ENCODE data around the gene BAHD1. TPM values are rescaled to one million over a fixed set of nuclear protein-coding genes. Genes with fewer than 3 reads are reported as not detected.

The BAHD1 gene
- total RNA-seq, 1 experiment from 2014 or later = 49.1 TPM

GRCh38 chr15:40444736-40445135 lies 4.0 kb downstream of the BAHD1 start:
- DNase-seq (ENCODE audit: low spot score) = no peak
- Mint-ChIP-seq H3K27me3 (ENCODE audit: low read depth) (no peaks in the 10 kb centered on the region), H3K36me3 (peaks cover 5% of the 10 kb centered on the region; the same call in 1 of the 2 replicates), H3K4me3 (peak overlapping the region; percentile 35; the same call in 1 of the 2 replicates), H3K9me3 (no peaks in the 10 kb centered on the region), H3K27ac (peak overlapping the region; percentile 30; the same call in 1 of the 2 replicates), H3K4me1 (peaks cover 54% of the 10 kb centered on the region)
- ATAC-seq = no peak
- no peak for TF ChIP-seq ZNF121 (CRISPR knock-in tag; IDR thresholded peaks at IDR 0.05)
- no peak for TF ChIP-seq AFF4 (CRISPR knock-in tag; IDR thresholded peaks at IDR 0.05; ENCODE audit: borderline replicate concordance)
- no peak for TF ChIP-seq PREB (CRISPR knock-in tag; IDR thresholded peaks at IDR 0.05; ENCODE audit: borderline replicate concordance)
- no peak for TF ChIP-seq ERG (CRISPR knock-in tag; IDR thresholded peaks at IDR 0.05)
- no peak for TF ChIP-seq ZNF396 (CRISPR knock-in tag; IDR thresholded peaks at IDR 0.05; ENCODE audit: borderline replicate concordance)
- no peak for TF ChIP-seq ZNF219 (CRISPR knock-in tag; IDR thresholded peaks at IDR 0.05; ENCODE audit: borderline replicate concordance)
- TF ChIP-seq FOXJ3 (CRISPR knock-in tag; IDR thresholded peaks at IDR 0.05; ENCODE audit: borderline replicate concordance) = no peak
- TF ChIP-seq GRHL2 (CRISPR knock-in tag; IDR thresholded peaks at IDR 0.05; ENCODE audit: insufficient replicate concordance, severe bottlenecking) = no peak
- no peak for TF ChIP-seq MYBL2 (CRISPR knock-in tag; IDR thresholded peaks at IDR 0.05)
- TF ChIP-seq FOXP4 (CRISPR knock-in tag; IDR thresholded peaks at IDR 0.05) = no peak
- no peak for TF ChIP-seq ATF1 (CRISPR knock-in tag; IDR thresholded peaks at IDR 0.05)
- no peak for TF ChIP-seq GTF2I (CRISPR knock-in tag; conservative IDR thresholded peaks at IDR 0.05)
- no peak for TF ChIP-seq FOXK1 (CRISPR knock-in tag; IDR thresholded peaks at IDR 0.05)
- TF ChIP-seq E2F5 (CRISPR knock-in tag; IDR thresholded peaks at IDR 0.05) = no peak
- TF ChIP-seq STAT6 (CRISPR knock-in tag; conservative IDR thresholded peaks at IDR 0.05; ENCODE audit: low read depth) = no peak
- no peak for TF ChIP-seq USF2 (CRISPR knock-in tag; IDR thresholded peaks at IDR 0.05)
- no peak for TF ChIP-seq JAZF1 (CRISPR knock-in tag; IDR thresholded peaks at IDR 0.05)
- TF ChIP-seq ZNF232 (CRISPR knock-in tag; IDR thresholded peaks at IDR 0.05) = no peak
- no peak for TF ChIP-seq SP1 (CRISPR knock-in tag; conservative IDR thresholded peaks at IDR 0.05)
- ChIA-PET POLR2A (interaction anchor here (1.0 kb wide), 2 partner anchors 65 to 508 kb away, joined by 4 to 5 read pairs; partner anchors contain the start of gene CHAC1), CTCF (interaction anchor here (0.6 to 2.6 kb wide), 8 partner anchors 12 to 449 kb away, joined by 3 to 12 read pairs (median 4); partner anchors contain the start of genes PLCB2 and VPS18)

Data from WTC11 (cell line).